NT2/D1 (cell line): ENCODE data around the gene ELK4.

Source experiments
- SUZ12 ChIP-seq: IDR thresholded peaks from 2 replicates; pipeline ENCODE4 v1.6.1; 2011; ENCODE audit not compliant: insufficient read length, insufficient read depth; ENCODE audit errors: extremely low read depth
- YY1 ChIP-seq: IDR thresholded peaks from 2 replicates; pipeline ENCODE4 v1.6.1; 2011; ENCODE audit not compliant: insufficient read length, insufficient read depth
- ZNF274 ChIP-seq: IDR thresholded peaks from 2 replicates; pipeline ENCODE4 v1.6.1; 2011; ENCODE audit warnings: mild to moderate bottlenecking, low read depth, low read length

GRCh38 chr1:205677167-205677566 lies 45.4 kb upstream of the ELK4 start:
- TF ChIP-seq YY1 (no peak), ZNF274 (no peak), SUZ12 (no peak)
